ENCODE results near the gene SLC25A5. TPM values are rescaled to one million over a fixed set of nuclear protein-coding genes. Genes with fewer than 3 reads are reported as not detected.
A peak's percentile ranks its signal among the peaks of the same experiment; 100 is the strongest.
"Not testable (repeated sequence)": the region's sequence is repeated elsewhere in the genome, so short reads cannot be mapped to it uniquely, and the experiment has no call there.

The SLC25A5 gene
- total and polyA plus RNA-seq, 5 experiments from 2014 or later, result 104 to 271 (median 258) TPM

DNA sequence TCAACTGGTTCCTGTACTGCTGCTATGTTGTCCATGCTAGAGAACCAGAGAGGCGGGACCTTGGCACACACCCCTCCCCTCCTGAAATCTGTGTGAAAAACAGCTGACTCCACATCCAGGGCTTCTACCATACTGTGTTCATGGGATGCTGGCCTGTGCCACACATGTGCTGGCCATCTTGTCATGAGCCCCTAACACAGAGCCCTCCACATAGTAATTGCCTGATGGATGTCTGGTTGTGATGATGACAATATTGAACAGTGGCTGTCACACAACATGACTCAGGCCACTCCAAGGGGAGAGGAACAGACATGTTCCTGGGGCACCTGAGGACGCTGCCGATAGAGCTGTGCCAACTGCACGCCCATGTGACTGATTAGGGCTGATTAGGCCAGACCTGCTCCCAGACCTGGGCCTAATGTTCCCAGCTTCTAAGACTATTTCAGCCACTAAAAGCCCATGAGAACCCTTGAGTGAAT is 13.1 kb downstream of the SLC25A5 start:
- H3K4me1 Mint-ChIP-seq, result peaks cover 4 to 12% (median 9%) of the 10 kb centered on the region in 4 donors
- H3K36me3 Mint-ChIP-seq, result no peaks in the 10 kb centered on the region
- no peak overlapping the region for H3K4me3 Mint-ChIP-seq
- DNase-seq, result no peak
- ATAC-seq, result no peak
- no peak overlapping the region for H3K27ac Mint-ChIP-seq
- POLR2A ChIA-PET, result interaction anchor here (0.9 kb wide), 1 partner anchor 277 kb away, joined by 4 read pairs; the partner anchor contains the start of gene SOWAHD
- no peaks in the 10 kb centered on the region for H3K27me3 Mint-ChIP-seq
- H3K9me3 Mint-ChIP-seq, result no peaks in the 10 kb centered on the region

DNA sequence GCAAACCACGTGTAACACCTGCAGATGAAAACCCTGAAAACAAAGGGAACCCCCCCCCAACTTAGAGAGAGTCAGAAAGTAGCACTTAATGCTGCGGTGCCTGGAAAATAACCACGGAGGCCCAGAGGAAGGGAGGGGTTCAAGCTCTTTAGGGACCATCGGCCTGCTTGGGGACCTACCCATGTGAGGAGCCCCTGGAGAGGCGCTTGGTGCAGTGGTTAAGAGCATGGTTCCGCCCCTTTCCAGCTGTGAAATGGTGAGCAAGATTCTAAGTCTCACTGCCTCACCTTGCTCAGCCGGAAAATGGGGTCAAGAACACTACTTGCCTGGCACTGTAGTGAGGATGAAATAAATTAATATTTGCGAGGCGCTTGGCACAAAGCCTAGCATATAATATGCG is 13.8 kb downstream of the SLC25A5 start:
- Mint-ChIP-seq H3K27ac (peak overlapping the region in 5 of 10 donors; percentile 58 to 89 (median 82)), H3K36me3 (no peaks in the 10 kb centered on the region), H3K4me3 (peak overlapping the region in 9 of 10 donors; percentile 79 to 89 (median 84)), H3K4me1 (peaks cover 4 to 16% (median 10%) of the 10 kb centered on the region in 4 donors), H3K27me3 (no peaks in the 10 kb centered on the region), H3K9me3 (no peaks in the 10 kb centered on the region)
- POLR2A ChIA-PET, result interaction anchor here (0.9 kb wide), 1 partner anchor 277 kb away, joined by 4 read pairs; the partner anchor contains the start of gene SOWAHD
- DNase-seq (no peak), ATAC-seq (no peak)

GRCh38 chrX:119482481-119483480 is 14.5 kb downstream of the SLC25A5 start:
- Mint-ChIP-seq H3K36me3 (no peaks in the 10 kb centered on the region), H3K27ac (peak overlapping the region in 9 of 10 donors; percentile 43 to 89 (median 81)), H3K9me3 (no peaks in the 10 kb centered on the region), H3K4me1 (peaks cover 4 to 16% (median 10%) of the 10 kb centered on the region in 4 donors), H3K27me3 (no peaks in the 10 kb centered on the region), H3K4me3 (peak overlapping the region; percentile 79 to 89 (median 85))
- peak; percentile 38 to 74 (median 58) for DNase-seq
- POLR2A ChIA-PET, result interaction anchor here (0.6 to 1.3 kb wide), 4 partner anchors 15 to 309 kb away, joined by 3 to 4 read pairs (median 4); partner anchors contain the start of genes RPL39, SLC25A5 and SOWAHD
- ATAC-seq, result peak; percentile 89 to 91

DNA sequence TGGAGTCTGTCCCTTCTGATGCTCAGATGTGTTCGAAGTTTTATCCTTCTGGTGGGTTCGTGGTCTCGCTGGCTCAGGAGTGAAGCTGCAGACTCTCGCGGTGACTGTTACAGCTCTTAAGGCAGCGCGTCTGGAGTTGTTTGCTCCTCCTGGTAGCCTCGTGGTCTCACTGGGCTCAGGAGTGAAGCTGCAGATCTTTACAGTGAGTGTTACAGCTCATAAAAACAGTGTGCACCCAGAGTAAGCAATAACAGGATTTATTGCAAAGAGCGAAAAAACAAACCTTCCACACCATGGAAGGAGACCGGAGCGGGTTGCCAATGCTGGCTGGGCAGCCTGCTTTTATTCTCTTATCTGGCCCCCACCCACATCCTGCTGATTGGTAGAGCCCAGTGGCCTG is 18.5 kb downstream of the SLC25A5 start:
- ATAC-seq, result no peak
- Mint-ChIP-seq H3K9me3 (no peaks in the 10 kb centered on the region), H3K4me3 (peak overlapping the region in 1 of 10 donors; percentile 52), H3K27me3 (no peaks in the 10 kb centered on the region), H3K27ac (peak overlapping the region in 1 of 10 donors; percentile 39), H3K4me1 (peaks cover 4 to 16% (median 10%) of the 10 kb centered on the region in 4 donors), H3K36me3 (no peaks in the 10 kb centered on the region)
- POLR2A ChIA-PET, result no interaction called here
- DNase-seq, result no peak

DNA sequence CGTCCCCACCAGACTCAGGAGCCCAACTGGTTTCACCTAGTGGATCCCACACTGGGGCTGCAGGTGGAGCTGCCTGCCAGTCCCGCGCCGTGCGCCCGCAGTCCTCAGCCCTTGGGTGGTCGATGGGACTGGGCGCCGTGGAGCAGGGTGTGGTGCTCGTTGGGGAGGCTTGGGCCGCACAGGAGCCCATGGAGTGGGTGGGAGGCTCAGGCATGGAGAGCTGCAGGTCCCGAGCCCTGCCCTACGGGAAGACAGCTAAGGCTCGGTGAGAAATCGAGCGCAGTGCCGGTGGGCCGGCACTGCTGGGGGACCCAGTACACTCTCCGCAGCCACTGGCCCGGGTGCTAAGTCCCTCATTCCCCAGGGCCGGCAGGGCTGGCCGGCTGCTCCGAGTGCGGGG is 19.5 kb downstream of the SLC25A5 start:
- H3K27me3 Mint-ChIP-seq, ATAC-seq, POLR2A ChIA-PET, DNase-seq, H3K36me3 Mint-ChIP-seq, H3K27ac Mint-ChIP-seq, H3K9me3 Mint-ChIP-seq, H3K4me3 Mint-ChIP-seq: not testable (repeated sequence)
- H3K4me1 Mint-ChIP-seq, result peaks cover 2 to 12% (median 4%) of the 10 kb centered on the region in 4 donors

- Mint-ChIP-seq H3K27ac (peak overlapping the region in 1 of 10 donors; percentile 41), H3K4me1 (peaks cover 0 to 8% (median 3%) of the 10 kb centered on the region in 4 donors), H3K27me3 (no peaks in the 10 kb centered on the region), H3K9me3 (no peaks in the 10 kb centered on the region), H3K36me3 (no peaks in the 10 kb centered on the region), H3K4me3 (no peak overlapping the region)
- POLR2A ChIA-PET, result interaction anchor here (0.7 kb wide), 1 partner anchor 11 kb away, joined by 3 read pairs; no protein-coding TSS in a partner anchor
- DNase-seq (peak in 9 of 10 donors; percentile 6 to 67 (median 22)), ATAC-seq (no peak)
Measured at GRCh38 chrX:119488749-119489148, 20.5 kb downstream of the SLC25A5 start.

DNA sequence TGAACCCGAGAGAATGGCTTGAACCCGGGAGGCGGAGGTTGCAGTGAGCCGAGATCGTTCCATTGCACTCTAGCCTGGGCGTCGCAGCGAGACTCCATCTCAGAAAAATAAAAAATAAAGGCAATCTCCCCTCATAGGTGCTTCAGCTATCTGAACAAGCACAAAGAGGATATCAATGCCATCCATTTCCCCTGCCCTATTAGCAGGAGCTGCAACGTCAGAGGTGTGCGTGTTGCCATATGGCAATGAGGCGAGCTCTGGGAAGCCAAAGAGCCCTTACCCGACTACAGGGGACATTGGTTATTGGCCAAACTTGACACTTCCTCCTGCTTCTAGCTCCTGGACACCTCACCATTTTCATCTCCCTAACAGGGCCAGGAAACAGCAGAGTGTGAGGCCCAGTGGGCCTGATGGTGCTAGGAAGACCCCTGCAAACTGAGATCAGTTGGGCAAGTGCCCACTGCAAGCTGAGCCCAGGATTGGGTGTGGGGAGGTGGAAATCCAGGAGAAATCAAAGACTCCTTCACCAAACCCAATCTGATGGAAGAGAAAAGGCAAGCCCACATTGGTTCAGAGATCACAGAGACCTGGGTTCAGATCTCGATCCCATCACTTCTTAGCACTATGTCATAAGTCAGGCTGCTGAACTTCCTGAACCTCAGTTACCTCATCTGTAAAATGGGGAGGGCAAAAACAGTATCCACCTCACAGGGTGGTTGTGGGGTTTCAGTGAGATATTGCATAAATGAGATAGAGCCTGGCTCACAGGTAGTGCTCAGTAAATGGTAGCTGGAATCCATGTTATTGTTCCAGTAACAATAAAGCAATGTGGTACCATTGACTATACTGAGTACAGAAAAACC is 21.2 kb downstream of the SLC25A5 start:
- Mint-ChIP-seq H3K9me3 (no peaks in the 10 kb centered on the region), H3K4me1 (peaks cover 0 to 8% (median 3%) of the 10 kb centered on the region in 4 donors), H3K27me3 (no peaks in the 10 kb centered on the region), H3K36me3 (no peaks in the 10 kb centered on the region), H3K4me3 (no peak overlapping the region), H3K27ac (peak overlapping the region in 1 of 10 donors; percentile 6)
- ATAC-seq, result no peak
- POLR2A ChIA-PET, result interaction anchor here (0.5 kb wide), 1 partner anchor 63 kb away, joined by 3 read pairs; no protein-coding TSS in a partner anchor
- DNase-seq, result no peak

- no peak for ATAC-seq
- Mint-ChIP-seq H3K4me3 (no peak overlapping the region), H3K27me3 (no peaks in the 10 kb centered on the region), H3K36me3 (no peaks in the 10 kb centered on the region), H3K4me1 (peaks cover 8 to 15% (median 11%) of the 10 kb centered on the region in 4 donors), H3K27ac (no peak overlapping the region), H3K9me3 (no peaks in the 10 kb centered on the region)
- no peak for DNase-seq
- POLR2A ChIA-PET, result no interaction called here
Measured at GRCh38 chrX:119492463-119492862, 24.2 kb downstream of the SLC25A5 start.

- not testable (repeated sequence) for H3K27ac Mint-ChIP-seq
- H3K4me1 Mint-ChIP-seq, result peaks cover 8 to 15% (median 11%) of the 10 kb centered on the region in 4 donors
Measured at GRCh38 chrX:119493851-119494495, 25.7 kb downstream of the SLC25A5 start.

GRCh38 chrX:119495734-119496726 is 27.8 kb downstream of the SLC25A5 start:
- Mint-ChIP-seq H3K9me3 (no peaks in the 10 kb centered on the region), H3K36me3 (no peaks in the 10 kb centered on the region), H3K27me3 (no peaks in the 10 kb centered on the region), H3K4me1 (peaks cover 8 to 16% (median 13%) of the 10 kb centered on the region in 4 donors), H3K27ac (peak overlapping the region in 9 of 10 donors; percentile 48 to 92 (median 82)), H3K4me3 (peak overlapping the region in 3 of 10 donors; percentile 29 to 58 (median 38))
- ATAC-seq (peak; percentile 56 to 74), DNase-seq (peak in 1 of 10 donors; percentile 14)
- POLR2A ChIA-PET, result interaction anchor here (2.0 kb wide), 1 partner anchor 28 kb away, joined by 5 read pairs; the partner anchor contains the start of gene SLC25A5

More at GRCh38 chrX:119493851-119494495, 25.7 kb downstream of the SLC25A5 start:
- not testable (repeated sequence) for ATAC-seq, H3K4me3 Mint-ChIP-seq, H3K27me3 Mint-ChIP-seq, H3K36me3 Mint-ChIP-seq, H3K9me3 Mint-ChIP-seq, DNase-seq
- POLR2A ChIA-PET, result interaction anchor here (0.7 kb wide), 1 partner anchor 124 kb away, joined by 3 read pairs; no protein-coding TSS in a partner anchor

All from naive thymus-derived CD8-positive, alpha-beta T cell (primary cell).